ENCODE results near the gene TFAP2B. TPM values are rescaled to one million over a fixed set of nuclear protein-coding genes. Genes with fewer than 3 reads are reported as not detected.

TFAP2B gene
- total RNA-seq, 1 donor from 2014 or later = 11.6 TPM

GRCh38 chr6:50792771-50793170 lies 25.9 kb upstream of the TFAP2B start:
- H3K36me3 Mint-ChIP-seq = no peaks in the 10 kb centered on the region
- peaks cover 36% of the 10 kb centered on the region for H3K27me3 Mint-ChIP-seq
- TF ChIP-seq, protein P1, sequence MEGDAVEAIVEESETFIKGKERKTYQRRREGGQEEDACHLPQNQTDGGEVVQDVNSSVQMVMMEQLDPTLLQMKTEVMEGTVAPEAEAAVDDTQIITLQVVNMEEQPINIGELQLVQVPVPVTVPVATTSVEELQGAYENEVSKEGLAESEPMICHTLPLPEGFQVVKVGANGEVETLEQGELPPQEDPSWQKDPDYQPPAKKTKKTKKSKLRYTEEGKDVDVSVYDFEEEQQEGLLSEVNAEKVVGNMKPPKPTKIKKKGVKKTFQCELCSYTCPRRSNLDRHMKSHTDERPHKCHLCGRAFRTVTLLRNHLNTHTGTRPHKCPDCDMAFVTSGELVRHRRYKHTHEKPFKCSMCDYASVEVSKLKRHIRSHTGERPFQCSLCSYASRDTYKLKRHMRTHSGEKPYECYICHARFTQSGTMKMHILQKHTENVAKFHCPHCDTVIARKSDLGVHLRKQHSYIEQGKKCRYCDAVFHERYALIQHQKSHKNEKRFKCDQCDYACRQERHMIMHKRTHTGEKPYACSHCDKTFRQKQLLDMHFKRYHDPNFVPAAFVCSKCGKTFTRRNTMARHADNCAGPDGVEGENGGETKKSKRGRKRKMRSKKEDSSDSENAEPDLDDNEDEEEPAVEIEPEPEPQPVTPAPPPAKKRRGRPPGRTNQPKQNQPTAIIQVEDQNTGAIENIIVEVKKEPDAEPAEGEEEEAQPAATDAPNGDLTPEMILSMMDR (conservative IDR thresholded peaks at IDR 0.05) = no peak
- H3K4me3 Mint-ChIP-seq = no peak overlapping the region
- H3K9me3 Mint-ChIP-seq = no peaks in the 10 kb centered on the region
- H3K27ac Mint-ChIP-seq = no peak overlapping the region
- DNase-seq (ENCODE audit: extremely low spot score, unreplicated experiment) = no peak
- H3K4me1 Mint-ChIP-seq (ENCODE audit: unreplicated experiment) = no peaks in the 10 kb centered on the region

- no peaks in the 10 kb centered on the region for H3K36me3 Mint-ChIP-seq
- no peak for DNase-seq (ENCODE audit: extremely low spot score, unreplicated experiment)
- H3K27me3 Mint-ChIP-seq = peaks cover 35% of the 10 kb centered on the region
- H3K4me3 Mint-ChIP-seq = no peak overlapping the region
- no peaks in the 10 kb centered on the region for H3K4me1 Mint-ChIP-seq (ENCODE audit: unreplicated experiment)
- H3K27ac Mint-ChIP-seq = no peak overlapping the region
- no peaks in the 10 kb centered on the region for H3K9me3 Mint-ChIP-seq
- TF ChIP-seq, protein P1 (conservative IDR thresholded peaks at IDR 0.05) = no peak
Measured at GRCh38 chr6:50795574-50795973, 23.1 kb upstream of the TFAP2B start.

GRCh38 chr6:50804283-50804682 lies 14.4 kb upstream of the TFAP2B start:
- Mint-ChIP-seq H3K27ac (no peak overlapping the region), H3K36me3 (no peaks in the 10 kb centered on the region)
- DNase-seq (ENCODE audit: extremely low spot score, unreplicated experiment) = no peak

DNA sequence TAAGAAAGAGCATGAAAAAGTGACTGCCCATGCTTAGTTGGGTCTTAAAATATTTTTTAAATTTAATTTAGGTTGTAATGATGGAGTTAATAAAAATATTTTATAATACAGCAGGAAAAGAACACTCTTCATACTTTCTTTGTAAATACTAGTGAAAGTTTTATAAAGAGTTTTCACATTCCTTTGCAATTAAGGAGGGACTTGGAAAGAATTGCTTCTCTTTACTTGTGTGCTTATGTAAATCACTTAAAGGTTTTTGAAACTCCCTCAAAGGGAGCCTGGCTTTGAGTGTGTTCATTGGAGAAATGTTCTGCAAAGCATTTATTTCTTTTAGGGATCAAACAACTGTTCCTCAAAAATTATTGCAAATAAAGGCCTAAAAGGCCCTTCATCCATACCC lies 11.6 kb upstream of the TFAP2B start:
- Mint-ChIP-seq H3K4me1 (ENCODE audit: unreplicated experiment) (no peaks in the 10 kb centered on the region), H3K9me3 (no peaks in the 10 kb centered on the region), H3K4me3 (no peak overlapping the region), H3K36me3 (no peaks in the 10 kb centered on the region), H3K27me3 (peaks cover 12% of the 10 kb centered on the region), H3K27ac (no peak overlapping the region)
- DNase-seq (ENCODE audit: extremely low spot score, unreplicated experiment) = no peak
- TF ChIP-seq, protein P1 (conservative IDR thresholded peaks at IDR 0.05) = no peak

More at GRCh38 chr6:50804283-50804682, 14.4 kb upstream of the TFAP2B start:
- Mint-ChIP-seq H3K9me3 (no peaks in the 10 kb centered on the region), H3K27me3 (peaks cover 12% of the 10 kb centered on the region), H3K4me1 (ENCODE audit: unreplicated experiment) (no peaks in the 10 kb centered on the region), H3K4me3 (no peak overlapping the region)
- TF ChIP-seq, protein P1 (conservative IDR thresholded peaks at IDR 0.05) = no peak

- Mint-ChIP-seq H3K4me1 (ENCODE audit: unreplicated experiment) (peaks cover 3% of the 10 kb centered on the region), H3K27ac (peak overlapping the region; percentile 80), H3K9me3 (no peaks in the 10 kb centered on the region), H3K4me3 (peak overlapping the region; percentile 92), H3K36me3 (no peaks in the 10 kb centered on the region), H3K27me3 (peaks cover 73% of the 10 kb centered on the region)
- DNase-seq (ENCODE audit: extremely low spot score, unreplicated experiment) = no peak
- TF ChIP-seq, protein P1 (conservative IDR thresholded peaks at IDR 0.05) = peak; percentile 71
Measured at GRCh38 chr6:50815436-50816114, 3.1 kb upstream of the TFAP2B start.
